Activated CD4-positive, alpha-beta memory T cell treated with anti-CD3 and anti-CD28 coated beads for 36 hours (primary cell): ENCODE measurements around the gene TBC1D9B. TPM values are rescaled to one million over a fixed set of nuclear protein-coding genes. Genes with fewer than 3 reads are reported as not detected.

Source experiments
- CTCF ChIA-PET: fragments of 350-600 bp; sonication (Branson Sonifier 250); formaldehyde crosslinking; loops from one replicate; lab custom pipeline; 2021; ENCODE audit warnings: antibody characterized with exemption, inconsistent platforms; lab: Charles Lee
- POLR2A ChIA-PET: fragments of 350-600 bp; sonication (Branson Sonifier 250); formaldehyde crosslinking; loops from one replicate; lab custom pipeline; 2021; ENCODE audit warnings: antibody characterized with exemption; lab: Charles Lee
- DNase-seq: peaks from one replicate; pipeline ENCODE4 v3.0.0-alpha.2; 2020
- H3K27ac Mint-ChIP-seq: one replicate; pipeline ENCODE4 v1.8.0; 2021; ENCODE audit warnings: mixed read lengths
- H3K27me3 Mint-ChIP-seq: one replicate; pipeline ENCODE4 v1.8.0; 2021; ENCODE audit warnings: mixed read lengths
- H3K36me3 Mint-ChIP-seq: one replicate; pipeline ENCODE4 v1.8.0; 2021; ENCODE audit warnings: mixed read lengths
- H3K4me1 Mint-ChIP-seq: one replicate; pipeline ENCODE4 v1.8.0; 2021; ENCODE audit warnings: low read depth, mixed read lengths
- H3K4me3 Mint-ChIP-seq: one replicate; pipeline ENCODE4 v1.8.0; 2021; ENCODE audit warnings: mild to moderate bottlenecking, mixed read lengths
- H3K9me3 Mint-ChIP-seq: one replicate; pipeline ENCODE4 v1.8.0; 2021; ENCODE audit warnings: mixed read lengths
- intact Hi-C: fragments of 100-400 bp; cut with micrococcal nuclease; formaldehyde crosslinking; loops from one replicate; pipeline ENCODE4 v1.15.1; 2023
- total RNA-seq, 2 experiments: library from RNA; stranded (reverse); gene quantifications; one replicate each; pipeline ENCODE4 v1.2.3, GENCODE V29; 2021

The TBC1D9B gene
- total RNA-seq, 2 experiments from 2014 or later: 59.0 to 62.8 TPM

DNA sequence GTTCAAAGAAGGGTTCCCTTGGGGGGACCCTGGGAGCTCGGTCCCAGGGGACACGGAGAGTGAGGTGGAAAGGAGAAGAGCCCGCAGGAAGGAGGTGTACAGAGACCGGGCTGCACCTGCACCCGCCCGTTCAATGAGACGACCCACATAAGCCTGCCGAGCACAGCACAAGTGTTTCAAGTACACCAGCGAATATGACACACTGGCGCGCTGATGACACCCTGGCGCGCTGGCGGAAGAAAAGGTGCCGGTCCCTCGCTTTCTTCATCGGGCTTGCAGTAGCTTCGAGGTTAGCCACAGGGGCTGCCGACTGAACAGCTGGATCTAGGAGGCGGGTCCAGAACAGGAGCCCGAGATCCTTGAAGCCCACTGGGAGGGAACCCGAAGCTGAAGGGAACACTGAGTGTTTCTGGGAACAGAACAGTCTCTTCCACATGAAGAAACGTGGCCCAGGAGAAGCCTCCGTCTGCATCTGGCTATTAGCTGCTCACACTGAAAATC, 1.4 kb downstream of the TBC1D9B start:
- Mint-ChIP-seq H3K27ac (no peak overlapping the region), H3K4me1 (peaks cover 14% of the 10 kb centered on the region), H3K36me3 (peaks cover 2% of the 10 kb centered on the region), H3K9me3 (no peaks in the 10 kb centered on the region), H3K27me3 (no peaks in the 10 kb centered on the region), H3K4me3 (peak overlapping the region; percentile 88)
- ChIA-PET CTCF (interaction anchor here (1.1 to 2.3 kb wide), 6 partner anchors 13 to 184 kb away, joined by 3 to 17 read pairs (median 4); partner anchors contain the start of gene MRNIP), POLR2A (interaction anchor here (1.0 kb wide), 2 partner anchors 102 to 173 kb away, joined by 3 to 4 read pairs; no protein-coding TSS in a partner anchor)
- intact Hi-C loops: loop anchor here (5.0 to 10.0 kb wide), 4 partner anchors 49 to 186 kb away; partner anchors contain the start of genes MRNIP and RNF130
- DNase-seq: no peak

DNA sequence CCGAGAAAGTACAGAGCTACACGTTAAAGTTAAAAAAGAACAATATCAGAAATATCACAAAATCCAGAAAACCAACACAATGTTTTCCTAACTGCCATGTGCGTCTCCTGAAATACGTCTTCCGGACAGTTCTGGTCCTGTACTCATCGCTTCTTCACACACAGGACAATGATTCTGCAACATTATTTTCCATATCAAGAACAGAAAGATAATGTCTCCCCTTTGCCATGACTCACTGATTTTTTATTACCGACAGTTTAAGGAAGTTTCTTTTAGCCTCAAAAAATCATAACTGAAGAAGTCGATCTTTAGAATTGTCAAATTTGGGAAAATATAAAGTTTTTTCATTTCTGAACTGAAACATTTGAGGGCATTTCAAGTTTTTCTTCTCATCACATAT, 2.5 kb downstream of the TBC1D9B start:
- intact Hi-C loops: loop anchor here (5.0 to 10.0 kb wide), 4 partner anchors 48 to 187 kb away; partner anchors contain the start of genes MRNIP and RNF130
- H3K4me3 Mint-ChIP-seq: no peak overlapping the region
- CTCF ChIA-PET: interaction anchor here (1.3 kb wide), 1 partner anchor 185 kb away, joined by 4 read pairs; no protein-coding TSS in a partner anchor
- DNase-seq: no peak
- H3K9me3 Mint-ChIP-seq: no peaks in the 10 kb centered on the region
- POLR2A ChIA-PET: no interaction called here
- no peak overlapping the region for H3K27ac Mint-ChIP-seq
- peaks cover 14% of the 10 kb centered on the region for H3K4me1 Mint-ChIP-seq
- peaks cover 2% of the 10 kb centered on the region for H3K36me3 Mint-ChIP-seq
- no peaks in the 10 kb centered on the region for H3K27me3 Mint-ChIP-seq

DNA sequence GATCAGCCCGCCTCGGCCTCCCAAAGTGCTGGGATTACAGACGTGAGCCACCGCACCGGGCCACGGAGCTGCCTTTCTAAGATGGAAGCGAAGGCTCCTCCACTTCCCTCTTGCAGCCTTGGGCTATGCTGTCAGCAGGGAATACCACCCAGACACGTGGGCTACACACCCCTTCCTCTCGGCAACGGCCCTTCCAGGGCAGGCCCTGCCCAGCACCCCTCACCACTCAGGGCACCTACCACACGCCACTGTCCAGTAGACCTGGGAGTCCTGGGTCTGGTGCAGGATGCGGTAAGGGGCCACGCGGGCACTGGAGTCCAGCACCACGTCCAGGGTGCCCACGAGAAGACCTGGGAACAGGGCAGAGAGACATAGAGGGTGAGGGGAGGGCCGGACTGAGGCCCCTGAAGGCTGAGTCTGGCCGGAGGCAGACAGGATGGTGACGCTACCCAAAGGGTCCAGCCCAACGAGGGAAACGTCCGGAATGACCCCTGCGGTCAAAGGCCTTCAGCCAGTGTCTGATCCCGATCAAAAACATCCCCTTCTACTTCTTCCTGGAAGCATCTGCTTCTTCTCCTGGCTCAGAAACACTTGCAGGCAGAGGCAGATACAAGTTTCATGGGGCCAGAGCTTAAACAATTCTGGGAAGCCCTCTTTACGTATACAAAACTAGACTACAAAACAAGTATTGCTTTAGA, 3.1 kb downstream of the TBC1D9B start:
- intact Hi-C loops: loop anchor here (5.0 to 10.0 kb wide), 4 partner anchors 47 to 188 kb away; partner anchors contain the start of genes MRNIP and RNF130
- peaks cover 14% of the 10 kb centered on the region for H3K4me1 Mint-ChIP-seq
- ChIA-PET POLR2A (no interaction called here), CTCF (no interaction called here)
- H3K9me3 Mint-ChIP-seq: no peaks in the 10 kb centered on the region
- no peak overlapping the region for H3K27ac Mint-ChIP-seq
- no peak overlapping the region for H3K4me3 Mint-ChIP-seq
- H3K27me3 Mint-ChIP-seq: no peaks in the 10 kb centered on the region
- no peak for DNase-seq
- H3K36me3 Mint-ChIP-seq: peaks cover 2% of the 10 kb centered on the region

DNA sequence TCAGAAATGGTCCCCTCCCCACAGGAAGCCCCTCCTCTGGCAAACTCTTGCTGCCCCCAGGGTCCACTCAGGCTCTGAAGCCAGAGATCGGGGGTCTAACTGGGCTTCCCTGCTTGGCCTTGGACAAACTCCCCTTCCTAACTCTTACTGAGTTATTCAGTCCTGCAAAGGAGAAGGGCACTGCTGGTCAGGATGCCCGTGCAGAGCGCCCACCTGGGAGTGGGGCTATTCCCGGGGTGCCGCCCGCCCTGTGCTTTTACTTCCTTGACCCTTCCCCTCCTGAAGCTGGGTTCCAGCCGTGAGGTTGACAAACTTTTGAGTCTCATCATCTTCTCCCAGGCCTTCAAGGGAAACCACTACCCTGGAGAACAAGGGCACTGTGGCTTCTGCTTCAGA, 4.9 kb downstream of the TBC1D9B start:
- no peak for DNase-seq
- no peak overlapping the region for H3K27ac Mint-ChIP-seq
- H3K4me1 Mint-ChIP-seq: peaks cover 12% of the 10 kb centered on the region
- no peak overlapping the region for H3K4me3 Mint-ChIP-seq
- H3K9me3 Mint-ChIP-seq: no peaks in the 10 kb centered on the region
- no peaks in the 10 kb centered on the region for H3K27me3 Mint-ChIP-seq
- CTCF ChIA-PET: no interaction called here
- POLR2A ChIA-PET: no interaction called here
- peaks cover 11% of the 10 kb centered on the region for H3K36me3 Mint-ChIP-seq
- intact Hi-C loops: loop anchor here (10.0 kb wide), 2 partner anchors 138 to 172 kb away; partner anchors contain the start of gene RNF130

DNA sequence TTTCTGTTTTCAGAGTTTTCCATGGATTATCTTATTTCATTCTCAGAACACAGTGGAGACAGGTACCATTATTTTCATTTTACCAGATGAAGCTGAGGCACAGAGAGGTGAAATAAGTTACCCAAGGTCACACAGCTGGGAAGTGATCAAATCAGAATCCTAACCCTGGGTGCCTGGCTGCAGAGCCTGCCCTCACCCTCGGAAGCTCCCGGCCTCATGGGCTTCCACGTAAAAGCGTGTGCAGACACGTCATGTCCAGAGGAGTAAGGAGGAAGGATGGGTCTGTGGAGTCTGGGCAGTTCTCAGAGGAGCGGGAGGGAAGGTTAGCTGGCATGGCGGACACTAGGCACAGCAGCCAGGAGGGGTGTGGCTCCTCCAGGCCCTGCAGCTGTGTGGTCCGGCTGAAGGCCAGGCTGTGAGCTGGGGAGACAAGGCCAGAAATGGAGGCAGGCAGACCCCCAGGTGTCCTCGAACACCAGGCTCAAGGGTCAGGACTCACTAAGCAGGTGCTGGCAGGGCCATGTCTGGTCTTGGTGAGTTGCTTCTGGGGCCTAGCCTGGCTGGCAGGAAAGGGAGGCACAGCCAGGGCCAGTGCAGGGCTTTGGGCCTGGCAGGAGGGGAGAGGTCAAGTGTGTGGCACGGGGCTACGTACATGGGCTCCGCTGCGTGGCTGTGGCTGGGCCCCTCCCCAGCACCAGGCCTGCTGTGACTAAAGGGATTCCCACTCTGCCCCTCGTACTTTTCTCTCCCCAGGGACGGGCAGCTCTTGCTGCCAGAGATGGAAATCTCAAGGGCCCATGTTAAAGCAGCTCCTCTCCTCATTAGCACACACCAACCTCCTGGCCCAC, 5.6 kb downstream of the TBC1D9B start:
- no peak for DNase-seq
- no peaks in the 10 kb centered on the region for H3K27me3 Mint-ChIP-seq
- POLR2A ChIA-PET: no interaction called here
- H3K27ac Mint-ChIP-seq: no peak overlapping the region
- no peaks in the 10 kb centered on the region for H3K9me3 Mint-ChIP-seq
- intact Hi-C loops: loop anchor here (10.0 kb wide), 2 partner anchors 137 to 173 kb away; partner anchors contain the start of gene RNF130
- peaks cover 12% of the 10 kb centered on the region for H3K4me1 Mint-ChIP-seq
- CTCF ChIA-PET: no interaction called here
- peaks cover 15% of the 10 kb centered on the region for H3K36me3 Mint-ChIP-seq
- no peak overlapping the region for H3K4me3 Mint-ChIP-seq

DNA sequence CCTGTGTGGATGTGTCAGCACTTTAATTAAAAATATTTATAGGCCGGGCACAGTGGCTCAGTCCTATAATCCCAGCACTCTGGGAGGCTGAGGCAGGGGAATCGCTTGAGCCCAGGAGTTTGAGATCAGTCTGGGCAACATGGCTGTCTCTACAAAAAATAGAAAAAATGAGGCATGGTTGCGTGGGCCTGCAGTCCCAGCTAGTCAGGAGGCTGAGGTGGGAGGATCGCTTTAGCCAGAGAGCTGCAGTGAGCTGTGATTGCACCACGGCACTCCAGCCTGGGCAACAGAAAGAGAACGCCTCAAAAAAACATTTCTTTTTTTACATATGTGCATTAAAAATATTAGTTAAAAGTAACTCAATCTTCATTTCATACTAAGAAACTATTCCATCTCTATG, 6.2 kb downstream of the TBC1D9B start:
- no peaks in the 10 kb centered on the region for H3K27me3 Mint-ChIP-seq
- POLR2A ChIA-PET: no interaction called here
- H3K4me3 Mint-ChIP-seq: no peak overlapping the region
- intact Hi-C loops: loop anchor here (10.0 kb wide), 2 partner anchors 137 to 173 kb away; partner anchors contain the start of gene RNF130
- H3K36me3 Mint-ChIP-seq: peaks cover 15% of the 10 kb centered on the region
- no peak for DNase-seq
- H3K9me3 Mint-ChIP-seq: no peaks in the 10 kb centered on the region
- no peak overlapping the region for H3K27ac Mint-ChIP-seq
- peaks cover 9% of the 10 kb centered on the region for H3K4me1 Mint-ChIP-seq
- CTCF ChIA-PET: no interaction called here

DNA sequence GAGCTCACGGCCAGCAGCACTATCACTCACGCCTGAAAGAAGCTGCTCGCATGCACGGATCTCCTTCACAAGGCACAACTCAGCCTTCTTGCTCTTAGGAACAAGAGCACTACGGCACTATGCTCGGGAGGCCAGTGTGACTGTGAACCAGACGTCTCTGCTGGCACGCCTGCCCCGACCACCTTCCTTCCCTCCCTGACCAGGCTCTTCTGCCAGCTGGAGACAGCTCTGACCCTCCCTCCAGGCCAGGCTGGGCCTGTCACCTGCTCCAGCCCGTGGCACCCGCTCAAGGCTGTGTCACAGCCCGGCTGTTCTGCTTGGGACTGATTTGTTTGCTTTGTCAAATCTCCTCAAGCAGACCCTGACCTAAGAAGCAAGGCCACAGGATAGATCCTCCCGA, 7.0 kb downstream of the TBC1D9B start:
- ChIA-PET CTCF (no interaction called here), POLR2A (no interaction called here)
- H3K27me3 Mint-ChIP-seq: no peaks in the 10 kb centered on the region
- no peak for DNase-seq
- H3K36me3 Mint-ChIP-seq: peaks cover 15% of the 10 kb centered on the region
- H3K9me3 Mint-ChIP-seq: no peaks in the 10 kb centered on the region
- intact Hi-C loops: loop anchor here (10.0 kb wide), 2 partner anchors 136 to 174 kb away; partner anchors contain the start of gene RNF130
- H3K4me3 Mint-ChIP-seq: no peak overlapping the region
- H3K27ac Mint-ChIP-seq: no peak overlapping the region
- H3K4me1 Mint-ChIP-seq: peaks cover 4% of the 10 kb centered on the region

DNA sequence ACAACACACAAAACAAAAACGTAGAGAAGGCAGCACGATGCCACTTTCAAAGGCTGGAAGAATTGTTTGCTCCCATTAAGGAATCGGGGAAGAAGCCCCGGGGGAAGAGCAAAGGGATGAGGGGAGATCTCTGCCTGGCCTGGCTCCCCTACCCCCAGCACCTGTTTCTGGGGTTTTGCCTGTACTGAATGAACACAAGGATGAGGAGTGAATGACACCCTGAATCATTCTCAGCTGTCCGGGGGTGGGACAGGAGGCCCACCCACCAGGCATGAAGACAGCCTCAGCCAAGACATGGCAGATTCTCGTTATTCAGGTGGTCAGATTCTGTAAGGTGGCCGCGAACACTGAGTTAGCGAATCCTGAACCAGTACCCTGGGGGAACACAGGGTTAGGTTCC, 7.5 kb downstream of the TBC1D9B start:
- no peaks in the 10 kb centered on the region for H3K9me3 Mint-ChIP-seq
- intact Hi-C loops: loop anchor here (10.0 kb wide), 2 partner anchors 135 to 175 kb away; partner anchors contain the start of gene RNF130
- CTCF ChIA-PET: no interaction called here
- no peak overlapping the region for H3K27ac Mint-ChIP-seq
- H3K36me3 Mint-ChIP-seq: peaks cover 16% of the 10 kb centered on the region
- POLR2A ChIA-PET: no interaction called here
- no peak for DNase-seq
- peaks cover 4% of the 10 kb centered on the region for H3K4me1 Mint-ChIP-seq
- H3K4me3 Mint-ChIP-seq: no peak overlapping the region
- no peaks in the 10 kb centered on the region for H3K27me3 Mint-ChIP-seq

DNA sequence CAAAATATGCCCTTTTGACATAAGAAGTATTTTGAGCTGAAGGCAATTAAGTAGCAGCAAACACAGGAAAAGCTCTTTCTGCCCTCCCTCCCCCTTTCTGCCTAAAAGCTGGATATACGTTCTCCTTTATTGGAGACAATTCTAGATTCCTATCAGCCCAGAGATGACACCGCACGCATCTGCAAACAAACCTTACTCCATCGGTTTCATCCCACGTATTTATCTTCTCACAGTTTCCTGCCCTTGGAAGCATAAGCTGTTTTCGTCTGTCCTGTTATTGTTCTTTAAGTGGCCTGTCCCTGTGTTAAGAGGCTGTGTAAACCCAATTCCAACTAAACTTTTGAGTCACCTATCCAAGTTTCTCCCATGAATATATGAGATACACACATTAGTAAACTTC, 11.8 kb downstream of the TBC1D9B start:
- Mint-ChIP-seq H3K36me3 (peaks cover 22% of the 10 kb centered on the region), H3K4me1 (no peaks in the 10 kb centered on the region), H3K4me3 (no peak overlapping the region), H3K27ac (no peak overlapping the region), H3K27me3 (no peaks in the 10 kb centered on the region), H3K9me3 (no peaks in the 10 kb centered on the region)
- intact Hi-C loops: no loop called here
- CTCF ChIA-PET: interaction anchor here (1.0 kb wide), 1 partner anchor 95 kb away, joined by 3 read pairs; no protein-coding TSS in a partner anchor
- DNase-seq: no peak
- POLR2A ChIA-PET: no interaction called here

DNA sequence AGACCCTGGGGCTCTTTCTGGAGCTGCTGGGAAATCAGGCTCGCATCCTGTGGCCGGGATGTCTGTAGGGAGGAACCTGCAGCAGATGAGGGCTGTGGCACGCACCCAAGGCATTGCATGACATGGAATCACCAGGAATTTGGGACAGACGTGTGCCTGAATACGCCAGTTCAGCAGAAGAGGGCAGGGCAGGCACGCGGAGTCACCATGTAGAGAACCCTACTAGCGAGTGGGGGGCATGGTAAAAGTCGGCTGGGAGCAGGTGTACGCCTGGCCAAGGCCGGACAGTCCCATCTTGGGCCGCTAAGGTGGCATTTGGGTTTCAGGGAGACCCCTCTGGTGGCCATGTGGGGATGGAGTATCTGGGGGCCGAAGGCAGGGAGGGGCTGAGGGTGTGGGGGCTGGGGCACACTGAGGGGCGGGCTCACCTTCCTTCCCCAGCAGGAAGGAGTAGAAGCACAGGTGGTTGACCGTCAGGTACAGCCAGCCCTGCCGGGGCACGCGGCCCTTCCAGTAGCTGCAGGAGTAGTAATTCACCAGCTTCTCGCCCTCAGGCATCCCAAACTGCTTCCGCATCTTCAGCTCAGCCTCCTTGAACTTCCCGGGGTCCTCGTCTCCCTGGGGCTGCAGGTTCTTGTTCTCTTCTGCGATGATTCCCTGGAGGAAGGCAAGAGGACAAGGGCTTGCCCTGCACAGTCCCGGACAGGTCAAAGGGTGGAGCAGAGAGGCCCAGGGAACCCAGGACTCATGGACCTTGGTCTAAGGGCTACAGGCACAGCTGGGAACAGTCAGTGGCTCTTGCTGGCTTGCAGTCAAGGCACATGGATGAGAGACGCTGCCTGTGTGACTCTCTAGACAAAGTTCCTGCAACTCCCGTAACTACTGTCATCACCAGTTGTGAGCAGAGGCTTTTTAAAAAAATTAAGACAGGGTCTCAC, 13.5 kb downstream of the TBC1D9B start:
- no peak for DNase-seq
- H3K9me3 Mint-ChIP-seq: no peaks in the 10 kb centered on the region
- H3K27me3 Mint-ChIP-seq: no peaks in the 10 kb centered on the region
- POLR2A ChIA-PET: no interaction called here
- H3K27ac Mint-ChIP-seq: no peak overlapping the region
- peaks cover 24% of the 10 kb centered on the region for H3K36me3 Mint-ChIP-seq
- H3K4me3 Mint-ChIP-seq: no peak overlapping the region
- CTCF ChIA-PET: no interaction called here
- no peaks in the 10 kb centered on the region for H3K4me1 Mint-ChIP-seq
- intact Hi-C loops: no loop called here
